ENCODE measurements around the gene NPR1. TPM values are rescaled to one million over a fixed set of nuclear protein-coding genes. Genes with fewer than 3 reads are reported as not detected.
"Not testable (repeated sequence)": the region's sequence is repeated elsewhere in the genome, so short reads cannot be mapped to it uniquely, and the experiment has no call there.

The NPR1 gene
- total and polyA plus RNA-seq, 2 experiments from 2014 or later, result 0.19 TPM; not detected in 1

GRCh38 chr1:153705484-153705883 is 27.0 kb downstream of the NPR1 start:
- Histone ChIP-seq H3K9me2 (ENCODE audit: insufficient read depth) (no peaks in the 10 kb centered on the region), H3K27ac (no peak overlapping the region), H3F3A (ENCODE audit: insufficient read depth) (peaks cover 5% of the 10 kb centered on the region; the same call in 1 of the 2 replicates), H3K9ac (no peak overlapping the region), H3K4me2 (ENCODE audit: unreplicated experiment) (no peak overlapping the region), H3K79me2 (ENCODE audit: insufficient read depth) (no peaks in the 10 kb centered on the region), H3K4me1 (ENCODE audit: insufficient read depth) (no peaks in the 10 kb centered on the region), H2AFZ (no peak overlapping the region), H3K36me3 (ENCODE audit: low read depth) (no peaks in the 10 kb centered on the region), H3K9me3 (ENCODE audit: low read depth) (no peaks in the 10 kb centered on the region), H3K4me3 (no peak overlapping the region), H3K27me3 (replicated peaks; ENCODE audit: insufficient read depth) (no peaks in the 10 kb centered on the region), H4K20me1 (ENCODE audit: insufficient read depth) (no peaks in the 10 kb centered on the region)
- WGBS, 2 experiments (ENCODE audit: low coverage in 1 of 2, low lambda C conversion rate in 2 of 2, missing lambda C conversion rate in 2 of 2), result 95 to 96% methylated on average over 9 of the region's 9 CpGs
- in situ Hi-C loops (cut with MboI), result no loop called here
- no peak for DNase-seq
- TF ChIP-seq EZH2 (IDR thresholded peaks at IDR 0.05; ENCODE audit: insufficient read depth, poor library complexity, severe bottlenecking), result no peak
- TF ChIP-seq EZH2phosphoT487 (IDR thresholded peaks at IDR 0.05; ENCODE audit: insufficient read depth, low read depth), result no peak

- no peaks in the 10 kb centered on the region for H3K4me1 ChIP-seq (ENCODE audit: insufficient read depth)
- no peak overlapping the region for H3K9ac ChIP-seq
- WGBS, 2 experiments (ENCODE audit: low coverage in 1 of 2, low lambda C conversion rate in 2 of 2, missing lambda C conversion rate in 2 of 2), result 13 to 20% methylated on average over 7 of the region's 7 CpGs
- no peak overlapping the region for H3K27ac ChIP-seq
- in situ Hi-C loops (cut with MboI), result no loop called here
- no peaks in the 10 kb centered on the region for H3K9me2 ChIP-seq (ENCODE audit: insufficient read depth)
- TF ChIP-seq EZH2phosphoT487 (IDR thresholded peaks at IDR 0.05; ENCODE audit: insufficient read depth, low read depth), result no peak
- TF ChIP-seq EZH2 (IDR thresholded peaks at IDR 0.05; ENCODE audit: insufficient read depth, poor library complexity, severe bottlenecking), result no peak
- no peak overlapping the region for H3K4me2 ChIP-seq (ENCODE audit: unreplicated experiment)
- no peak for DNase-seq
- no peak overlapping the region for H2AFZ ChIP-seq
- H3K36me3 ChIP-seq (ENCODE audit: low read depth), result no peaks in the 10 kb centered on the region
- no peaks in the 10 kb centered on the region for H3K9me3 ChIP-seq (ENCODE audit: low read depth)
- H4K20me1 ChIP-seq (ENCODE audit: insufficient read depth), result no peaks in the 10 kb centered on the region
- peaks cover 5% of the 10 kb centered on the region; the same call in 1 of the 2 replicates for H3F3A ChIP-seq (ENCODE audit: insufficient read depth)
- no peaks in the 10 kb centered on the region for H3K79me2 ChIP-seq (ENCODE audit: insufficient read depth)
- no peaks in the 10 kb centered on the region for H3K27me3 ChIP-seq (replicated peaks; ENCODE audit: insufficient read depth)
- no peak overlapping the region for H3K4me3 ChIP-seq
Measured at GRCh38 chr1:153711026-153711425, 32.5 kb downstream of the NPR1 start.

- H3K9ac ChIP-seq; H3K4me1 ChIP-seq (ENCODE audit: insufficient read depth); H3K4me2 ChIP-seq (ENCODE audit: unreplicated experiment); H3K9me2 ChIP-seq (ENCODE audit: insufficient read depth); H3K36me3 ChIP-seq (ENCODE audit: low read depth); DNase-seq; H4K20me1 ChIP-seq (ENCODE audit: insufficient read depth); in situ Hi-C loops (cut with MboI); H3K4me3 ChIP-seq; H2AFZ ChIP-seq; H3F3A ChIP-seq (ENCODE audit: insufficient read depth); H3K79me2 ChIP-seq (ENCODE audit: insufficient read depth); H3K27me3 ChIP-seq (replicated peaks; ENCODE audit: insufficient read depth); H3K27ac ChIP-seq; H3K9me3 ChIP-seq (ENCODE audit: low read depth): not testable (repeated sequence)
- 56 to 63% methylated on average over 5 of the region's 5 CpGs for WGBS, 2 experiments (ENCODE audit: low coverage in 1 of 2, low lambda C conversion rate in 2 of 2, missing lambda C conversion rate in 2 of 2)
Measured at GRCh38 chr1:153716211-153716610, 37.7 kb downstream of the NPR1 start.

- Histone ChIP-seq H3K4me3 (no peak overlapping the region), H3K27ac (no peak overlapping the region), H3K9me2 (ENCODE audit: insufficient read depth) (no peaks in the 10 kb centered on the region), H3K4me1 (ENCODE audit: insufficient read depth) (no peaks in the 10 kb centered on the region), H3K36me3 (ENCODE audit: low read depth) (no peaks in the 10 kb centered on the region), H3F3A (ENCODE audit: insufficient read depth) (no peaks in the 10 kb centered on the region), H3K79me2 (ENCODE audit: insufficient read depth) (no peaks in the 10 kb centered on the region), H3K9me3 (ENCODE audit: low read depth) (no peaks in the 10 kb centered on the region), H3K9ac (no peak overlapping the region), H3K4me2 (ENCODE audit: unreplicated experiment) (no peak overlapping the region), H3K27me3 (replicated peaks; ENCODE audit: insufficient read depth) (no peaks in the 10 kb centered on the region), H4K20me1 (ENCODE audit: insufficient read depth) (no peaks in the 10 kb centered on the region), H2AFZ (no peak overlapping the region)
- 81 to 83% methylated on average over 3 of the region's 3 CpGs for WGBS, 2 experiments (ENCODE audit: low coverage in 1 of 2, low lambda C conversion rate in 2 of 2, missing lambda C conversion rate in 2 of 2)
- in situ Hi-C loops (cut with MboI), result no loop called here
- DNase-seq, result no peak
- TF ChIP-seq EZH2phosphoT487 (IDR thresholded peaks at IDR 0.05; ENCODE audit: insufficient read depth, low read depth), result no peak
- TF ChIP-seq EZH2 (IDR thresholded peaks at IDR 0.05; ENCODE audit: insufficient read depth, poor library complexity, severe bottlenecking), result no peak
Measured at GRCh38 chr1:153717330-153717729, 38.8 kb downstream of the NPR1 start.

GRCh38 chr1:153723687-153724086 is 45.2 kb downstream of the NPR1 start:
- Histone ChIP-seq H3K36me3 (ENCODE audit: low read depth) (no peaks in the 10 kb centered on the region), H3K9me2 (ENCODE audit: insufficient read depth) (no peaks in the 10 kb centered on the region), H3F3A (ENCODE audit: insufficient read depth) (no peaks in the 10 kb centered on the region), H3K27ac (no peak overlapping the region), H3K4me2 (ENCODE audit: unreplicated experiment) (no peak overlapping the region), H3K27me3 (replicated peaks; ENCODE audit: insufficient read depth) (no peaks in the 10 kb centered on the region), H4K20me1 (ENCODE audit: insufficient read depth) (no peaks in the 10 kb centered on the region), H3K4me1 (ENCODE audit: insufficient read depth) (no peaks in the 10 kb centered on the region), H3K79me2 (ENCODE audit: insufficient read depth) (peaks cover 6% of the 10 kb centered on the region), H3K9ac (no peak overlapping the region), H3K9me3 (ENCODE audit: low read depth) (no peaks in the 10 kb centered on the region), H3K4me3 (no peak overlapping the region), H2AFZ (no peak overlapping the region)
- in situ Hi-C loops (cut with MboI), result no loop called here
- TF ChIP-seq EZH2 (IDR thresholded peaks at IDR 0.05; ENCODE audit: insufficient read depth, poor library complexity, severe bottlenecking), result no peak
- TF ChIP-seq EZH2phosphoT487 (IDR thresholded peaks at IDR 0.05; ENCODE audit: insufficient read depth, low read depth), result no peak
- 39 to 58% methylated on average over 3 of the region's 3 CpGs for whole genome bisulfite sequencing, 2 experiments (ENCODE audit: low coverage in 1 of 2, low lambda C conversion rate in 2 of 2, missing lambda C conversion rate in 2 of 2)
- no peak for DNase-seq

- H3F3A ChIP-seq (ENCODE audit: insufficient read depth); H3K27ac ChIP-seq; H2AFZ ChIP-seq; H3K27me3 ChIP-seq (replicated peaks; ENCODE audit: insufficient read depth); H3K36me3 ChIP-seq (ENCODE audit: low read depth); H3K4me1 ChIP-seq (ENCODE audit: insufficient read depth); H3K9me3 ChIP-seq (ENCODE audit: low read depth); H4K20me1 ChIP-seq (ENCODE audit: insufficient read depth); H3K4me2 ChIP-seq (ENCODE audit: unreplicated experiment); H3K9me2 ChIP-seq (ENCODE audit: insufficient read depth); H3K4me3 ChIP-seq; DNase-seq; H3K9ac ChIP-seq: not testable (repeated sequence)
- 79 to 81% methylated on average over 4 of the region's 4 CpGs for WGBS, 2 experiments (ENCODE audit: low coverage in 1 of 2, low lambda C conversion rate in 2 of 2, missing lambda C conversion rate in 2 of 2)
- in situ Hi-C loops (cut with MboI), result loop anchor here (25.0 kb wide), 1 partner anchor 362 kb away; the partner anchor contains the start of gene S100A9
- H3K79me2 ChIP-seq (ENCODE audit: insufficient read depth), result peaks cover 14% of the 10 kb centered on the region
Measured at GRCh38 chr1:153724634-153725033, 46.1 kb downstream of the NPR1 start.
